GM12878 (cell line): ENCODE results near the gene SLC2A1. TPM values are rescaled to one million over a fixed set of nuclear protein-coding genes. Genes with fewer than 3 reads are reported as not detected.

Experiments used
- CBFB ChIP-seq: IDR thresholded peaks from 2 replicates; pipeline ENCODE4 v1.6.1; 2016; ENCODE audit warnings: antibody characterized with exemption, low read depth
- ESRRA ChIP-seq: IDR thresholded peaks from 2 replicates; pipeline ENCODE4 v1.6.1; 2012; ENCODE audit warnings: mild to moderate bottlenecking, low read length, improper control_type of control experiment
- FOXM1 ChIP-seq: IDR thresholded peaks from 2 replicates; pipeline ENCODE4 v1.6.1; 2012; ENCODE audit warnings: low read depth, mild to moderate bottlenecking, inconsistent platforms, low read length, moderate library complexity
- HSF1 ChIP-seq: fragments of 150-350 bp; IDR thresholded peaks from 2 replicates; pipeline ENCODE4 v1.6.1; 2014; ENCODE audit warnings: mild to moderate bottlenecking, low read depth, low read length
- IRF5 ChIP-seq: fragments of 450-650 bp; IDR thresholded peaks from 2 replicates; pipeline ENCODE4 v1.6.1; 2017; ENCODE audit warnings: borderline replicate concordance
- JUND ChIP-seq: IDR thresholded peaks from 2 replicates; pipeline ENCODE4 v1.6.1; 2012; ENCODE audit warnings: low read depth, mild to moderate bottlenecking, low read length, improper control_type of control experiment, moderate library complexity
- MEF2B ChIP-seq: fragments of 450-650 bp; IDR thresholded peaks from 2 replicates; pipeline ENCODE4 v1.6.1; 2018; ENCODE audit warnings: mild to moderate bottlenecking, moderate library complexity; ENCODE audit not compliant: partially characterized antibody, poor library complexity, severe bottlenecking
- MXI1 ChIP-seq: fragments of 150-350 bp; IDR thresholded peaks from 2 replicates; pipeline ENCODE4 v1.6.1; 2011; ENCODE audit warnings: low read depth, mild to moderate bottlenecking, inconsistent platforms, low read length, improper control_type of control experiment
- NFIC ChIP-seq: IDR thresholded peaks from 2 replicates; pipeline ENCODE4 v1.6.1; 2012; ENCODE audit warnings: low read depth, mild to moderate bottlenecking, inconsistent platforms, low read length, moderate library complexity
- NFYA ChIP-seq: IDR thresholded peaks from 2 replicates; pipeline ENCODE4 v1.6.1; 2011; ENCODE audit warnings: low read depth, mild to moderate bottlenecking, low read length, improper control_type of control experiment, borderline replicate concordance
- NR2C2 ChIP-seq: IDR thresholded peaks from 2 replicates; pipeline ENCODE4 v1.6.1; 2011; ENCODE audit warnings: borderline replicate concordance, low read depth; ENCODE audit not compliant: control insufficient read depth, insufficient read length
- PBX3 ChIP-seq: IDR thresholded peaks from 2 replicates; pipeline ENCODE4 v1.6.1; 2011; ENCODE audit warnings: mild to moderate bottlenecking, low read depth, low read length, moderate library complexity; ENCODE audit not compliant: insufficient replicate concordance
- POLR2AphosphoS2 ChIP-seq: IDR thresholded peaks from 2 replicates; pipeline ENCODE4 v1.6.1; 2011; ENCODE audit warnings: low read depth, mild to moderate bottlenecking, low read length, improper control_type of control experiment, moderate library complexity
- RAD21 ChIP-seq: IDR thresholded peaks from 2 replicates; pipeline ENCODE4 v1.6.1; 2011; ENCODE audit warnings: mild to moderate bottlenecking, low read depth, low read length, moderate library complexity; ENCODE audit not compliant: insufficient read depth
- RBBP5 ChIP-seq: fragments of 200-600 bp; sonication (generic); conservative IDR thresholded peaks from 2 replicates; pipeline ENCODE4 v1.6.1; 2016
- SIN3A ChIP-seq: IDR thresholded peaks from 2 replicates; pipeline ENCODE4 v1.6.1; 2012; ENCODE audit warnings: low read depth, low read length, improper control_type of control experiment
- SMAD5 ChIP-seq: IDR thresholded peaks from 2 replicates; pipeline ENCODE4 v1.6.1; 2016; ENCODE audit warnings: antibody characterized with exemption, low read depth
- SP1 ChIP-seq: IDR thresholded peaks from one replicate; pipeline ENCODE4 v1.6.1; 2011; ENCODE audit warnings: low read depth, low read length
- SUPT20H ChIP-seq: IDR thresholded peaks from 2 replicates; pipeline ENCODE4 v1.6.1; 2011; ENCODE audit warnings: low read depth, mild to moderate bottlenecking, low read length, moderate library complexity, borderline replicate concordance; ENCODE audit not compliant: control insufficient read depth
- SUZ12 ChIP-seq: fragments of 200-600 bp; sonication (generic); IDR thresholded peaks from one replicate; pipeline ENCODE4 v1.6.1; 2018; ENCODE audit warnings: antibody characterized with exemption, mild to moderate bottlenecking; ENCODE audit not compliant: unreplicated experiment
- TCF7 ChIP-seq: IDR thresholded peaks from 2 replicates; pipeline ENCODE4 v1.6.1; 2014; ENCODE audit warnings: antibody characterized with exemption, borderline replicate concordance
- ZNF622 ChIP-seq: fragments of 450-650 bp; IDR thresholded peaks from 2 replicates; pipeline ENCODE4 v1.6.1; 2017; ENCODE audit warnings: mild to moderate bottlenecking, inconsistent platforms
- polyA plus RNA-seq, 11 experiments: library from polyadenylated mRNA; depleted of rRNA in 4 of 11; unstranded in 6 of 11; stranded (reverse) in 5 of 11; fragments of >200 nt; fragmentation: Nextera tagmentation in 4 of 11; fragmentation: Illumina TruSeq in 1 of 11; extraction: Ambion mirVana in 4 of 11; extraction: Trizol in 1 of 11; gene quantifications; 1 replicate in 1 of 11; 2 replicates in 10 of 11; pipeline versions ENCODE4 v1.2.1 to v1.2.3, GENCODE V29; 2011 to 2016; ENCODE audit warnings: inconsistent platforms in 2 of 11, missing spikeins in 2 of 11, low read depth in 1 of 11
- total RNA-seq, 4 experiments: library from RNA; depleted of rRNA in 3 of 4; stranded (reverse); fragments of >200 nt in 3 of 4; fragmentation: Illumina TruSeq in 1 of 4; extraction: Trizol in 1 of 4; gene quantifications; 2 replicates each; pipeline versions ENCODE4 v1.2.1 to v1.2.3, GENCODE V29; 2013 to 2021
- TF ChIP-seq, protein P1 (sequence below): fragments of 450-650 bp; IDR thresholded peaks from 2 replicates; pipeline ENCODE4 v1.6.1; 2017; ENCODE audit warnings: mild to moderate bottlenecking, moderate library complexity

SLC2A1 gene
- total and polyA plus RNA-seq, 10 of the 15 experiments (the other 5 are each of a cell fraction or from before 2014, with no cell fraction given) = 5.7 to 66.0 (median 44.2) TPM

DNA sequence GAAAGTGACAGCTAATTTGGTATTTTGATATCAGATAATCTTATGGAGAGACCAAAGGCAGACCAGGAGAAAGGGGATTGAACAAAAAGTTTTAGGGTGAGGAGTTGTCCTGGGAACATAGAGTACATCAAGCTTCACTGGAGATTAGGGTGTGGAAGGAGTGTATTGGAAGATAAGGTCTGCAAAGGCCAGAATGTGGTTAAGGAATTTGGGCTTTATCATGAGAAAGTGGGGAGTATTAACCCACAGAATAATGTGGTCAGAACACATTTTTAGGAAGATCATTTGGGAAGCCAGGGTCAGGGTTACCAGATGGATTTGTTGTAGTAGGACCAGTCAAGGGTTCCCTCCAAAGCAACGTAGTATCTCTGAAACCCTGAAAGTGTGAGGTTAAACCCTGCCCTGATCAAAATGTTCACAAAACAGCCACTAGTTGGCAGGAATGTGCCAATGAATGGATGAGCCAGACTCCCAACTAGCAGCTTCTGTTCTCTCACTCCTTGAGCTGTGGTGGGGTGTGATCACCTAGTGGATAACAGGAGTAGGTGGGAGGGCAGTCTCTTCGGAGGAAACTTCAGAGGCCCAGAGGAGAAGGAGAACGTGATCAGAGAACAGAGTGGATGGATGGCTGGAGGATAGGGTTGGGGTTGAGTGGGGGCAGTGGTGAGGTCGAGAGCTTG is 35.8 kb downstream of the SLC2A1 start (continued):
- TF ChIP-seq IRF5 (no peak), SMAD5 (no peak), SUZ12 (no peak), ESRRA (no peak), CBFB (0 out of 2 replicates have a peak, but pooled peaks have one; percentile 29), SIN3A (no peak), NFYA (no peak), NFIC (no peak), RBBP5 (no peak), SP1 (no peak), FOXM1 (no peak; the same call in 1 of the 2 replicates), PBX3 (no peak), MXI1 (no peak), RAD21 (peak; percentile 95), POLR2AphosphoS2 (no peak), TCF7 (no peak), MEF2B (no peak), ZNF622 (no peak), NR2C2 (no peak), HSF1 (no peak), JUND (no peak), SUPT20H (no peak)
- TF ChIP-seq, protein P1, sequence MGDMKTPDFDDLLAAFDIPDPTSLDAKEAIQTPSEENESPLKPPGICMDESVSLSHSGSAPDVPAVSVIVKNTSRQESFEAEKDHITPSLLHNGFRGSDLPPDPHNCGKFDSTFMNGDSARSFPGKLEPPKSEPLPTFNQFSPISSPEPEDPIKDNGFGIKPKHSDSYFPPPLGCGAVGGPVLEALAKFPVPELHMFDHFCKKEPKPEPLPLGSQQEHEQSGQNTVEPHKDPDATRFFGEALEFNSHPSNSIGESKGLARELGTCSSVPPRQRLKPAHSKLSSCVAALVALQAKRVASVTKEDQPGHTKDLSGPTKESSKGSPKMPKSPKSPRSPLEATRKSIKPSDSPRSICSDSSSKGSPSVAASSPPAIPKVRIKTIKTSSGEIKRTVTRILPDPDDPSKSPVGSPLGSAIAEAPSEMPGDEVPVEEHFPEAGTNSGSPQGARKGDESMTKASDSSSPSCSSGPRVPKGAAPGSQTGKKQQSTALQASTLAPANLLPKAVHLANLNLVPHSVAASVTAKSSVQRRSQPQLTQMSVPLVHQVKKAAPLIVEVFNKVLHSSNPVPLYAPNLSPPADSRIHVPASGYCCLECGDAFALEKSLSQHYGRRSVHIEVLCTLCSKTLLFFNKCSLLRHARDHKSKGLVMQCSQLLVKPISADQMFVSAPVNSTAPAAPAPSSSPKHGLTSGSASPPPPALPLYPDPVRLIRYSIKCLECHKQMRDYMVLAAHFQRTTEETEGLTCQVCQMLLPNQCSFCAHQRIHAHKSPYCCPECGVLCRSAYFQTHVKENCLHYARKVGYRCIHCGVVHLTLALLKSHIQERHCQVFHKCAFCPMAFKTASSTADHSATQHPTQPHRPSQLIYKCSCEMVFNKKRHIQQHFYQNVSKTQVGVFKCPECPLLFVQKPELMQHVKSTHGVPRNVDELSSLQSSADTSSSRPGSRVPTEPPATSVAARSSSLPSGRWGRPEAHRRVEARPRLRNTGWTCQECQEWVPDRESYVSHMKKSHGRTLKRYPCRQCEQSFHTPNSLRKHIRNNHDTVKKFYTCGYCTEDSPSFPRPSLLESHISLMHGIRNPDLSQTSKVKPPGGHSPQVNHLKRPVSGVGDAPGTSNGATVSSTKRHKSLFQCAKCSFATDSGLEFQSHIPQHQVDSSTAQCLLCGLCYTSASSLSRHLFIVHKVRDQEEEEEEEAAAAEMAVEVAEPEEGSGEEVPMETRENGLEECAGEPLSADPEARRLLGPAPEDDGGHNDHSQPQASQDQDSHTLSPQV = 0 out of 2 replicates have a peak, but pooled peaks have one; percentile 29
